ENCODE measurements around the gene JPH2. TPM values are rescaled to one million over a fixed set of nuclear protein-coding genes. Genes with fewer than 3 reads are reported as not detected.

The JPH2 gene
- total RNA-seq, 4 donors from 2014 or later, result 173 to 442 (median 242) TPM

DNA sequence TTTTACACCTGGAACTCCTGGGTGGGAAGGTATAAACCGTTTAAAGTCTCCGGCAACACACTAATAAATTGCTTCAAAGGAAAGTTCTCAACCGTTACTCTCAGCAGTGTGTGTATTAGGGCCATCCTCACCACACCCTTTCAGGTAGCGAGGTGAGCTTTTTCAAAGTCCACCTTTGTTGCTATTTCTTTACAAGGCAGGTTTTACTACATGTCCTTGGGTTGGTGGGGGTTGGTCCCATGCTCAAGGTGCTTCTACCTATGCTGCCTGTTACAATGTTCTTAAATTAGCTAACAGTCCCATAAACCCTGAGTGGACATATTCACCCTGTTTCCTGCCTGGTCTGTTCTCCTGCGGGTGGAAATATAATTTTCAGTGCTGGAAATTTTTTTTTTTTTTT, 36.7 kb upstream of the JPH2 start:
- Histone ChIP-seq H3K4me1 (peaks cover 0 to under 1% (median 0%) of the 10 kb centered on the region in 3 donors), H3K9me3 (no peaks in the 10 kb centered on the region), H3K4me3 (no peak overlapping the region), H3K36me3 (peaks cover 0 to 31% of the 10 kb centered on the region in 2 donors), H3K27me3 (no peaks in the 10 kb centered on the region), H3K27ac (no peak overlapping the region)
- WGBS, 2 donors (ENCODE audit: low coverage in 1 of 2), result 88% methylated on average over 5 of the region's 5 CpGs; no CpG with 5 or more reads in 1 of the 2 donors
- no peak for ATAC-seq
- TF ChIP-seq EP300 (IDR thresholded peaks at IDR 0.05) (no peak), POLR2AphosphoS5 (IDR thresholded peaks at IDR 0.05) (no peak), POLR2A (IDR thresholded peaks at IDR 0.05) (no peak), CTCF (IDR thresholded peaks at IDR 0.05) (no peak)

- no peak for ATAC-seq
- WGBS, 2 donors (ENCODE audit: low coverage in 1 of 2), result 69% methylated on average over 5 of the region's 7 CpGs; no CpG with 5 or more reads in 1 of the 2 donors
- no peak for TF ChIP-seq POLR2A (IDR thresholded peaks at IDR 0.05)
- TF ChIP-seq POLR2AphosphoS5 (IDR thresholded peaks at IDR 0.05), result no peak
- TF ChIP-seq EP300 (IDR thresholded peaks at IDR 0.05), result no peak
- TF ChIP-seq CTCF (IDR thresholded peaks at IDR 0.05), result no peak
- H3K9me3 ChIP-seq, result no peaks in the 10 kb centered on the region
- peaks cover 0 to 31% of the 10 kb centered on the region in 2 donors for H3K36me3 ChIP-seq
- no peak overlapping the region for H3K4me3 ChIP-seq
- H3K27me3 ChIP-seq, result no peaks in the 10 kb centered on the region
- H3K4me1 ChIP-seq, result peaks cover 0 to 10% (median 0%) of the 10 kb centered on the region in 3 donors
- no peak overlapping the region for H3K27ac ChIP-seq
Measured at GRCh38 chr20:44222633-44223368, 35.8 kb upstream of the JPH2 start.

DNA sequence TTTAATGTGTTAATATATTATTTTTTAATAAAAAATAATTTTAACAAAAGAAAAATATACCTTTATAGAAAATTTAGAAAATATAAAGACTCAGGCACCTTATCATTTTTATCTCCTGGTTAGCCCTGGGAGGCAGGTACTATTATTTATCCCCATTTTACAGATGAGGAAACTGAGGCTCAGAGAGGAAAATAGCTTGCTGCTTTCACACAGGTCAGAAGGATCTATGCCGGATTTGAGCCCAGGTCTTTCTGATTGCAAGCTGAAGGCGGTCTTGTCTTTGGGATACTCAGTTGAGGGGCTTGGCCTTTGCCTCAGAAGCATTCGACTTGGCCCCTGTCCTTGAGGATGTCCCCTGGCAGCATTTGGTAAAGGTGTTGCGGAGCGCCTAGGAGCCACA, 35.0 kb upstream of the JPH2 start:
- Histone ChIP-seq H3K27me3 (no peaks in the 10 kb centered on the region), H3K27ac (no peak overlapping the region), H3K4me1 (peaks cover 0 to 18% (median 0%) of the 10 kb centered on the region in 3 donors), H3K4me3 (no peak overlapping the region), H3K36me3 (peaks cover 0 to 31% of the 10 kb centered on the region in 2 donors), H3K9me3 (no peaks in the 10 kb centered on the region)
- no peak for TF ChIP-seq CTCF (IDR thresholded peaks at IDR 0.05)
- TF ChIP-seq POLR2A (IDR thresholded peaks at IDR 0.05), result no peak
- TF ChIP-seq POLR2AphosphoS5 (IDR thresholded peaks at IDR 0.05), result no peak
- no peak for TF ChIP-seq EP300 (IDR thresholded peaks at IDR 0.05)
- 97 to 100% methylated on average over 3 of the region's 5 CpGs for WGBS, 2 donors (ENCODE audit: low coverage in 1 of 2)
- ATAC-seq, result no peak

DNA sequence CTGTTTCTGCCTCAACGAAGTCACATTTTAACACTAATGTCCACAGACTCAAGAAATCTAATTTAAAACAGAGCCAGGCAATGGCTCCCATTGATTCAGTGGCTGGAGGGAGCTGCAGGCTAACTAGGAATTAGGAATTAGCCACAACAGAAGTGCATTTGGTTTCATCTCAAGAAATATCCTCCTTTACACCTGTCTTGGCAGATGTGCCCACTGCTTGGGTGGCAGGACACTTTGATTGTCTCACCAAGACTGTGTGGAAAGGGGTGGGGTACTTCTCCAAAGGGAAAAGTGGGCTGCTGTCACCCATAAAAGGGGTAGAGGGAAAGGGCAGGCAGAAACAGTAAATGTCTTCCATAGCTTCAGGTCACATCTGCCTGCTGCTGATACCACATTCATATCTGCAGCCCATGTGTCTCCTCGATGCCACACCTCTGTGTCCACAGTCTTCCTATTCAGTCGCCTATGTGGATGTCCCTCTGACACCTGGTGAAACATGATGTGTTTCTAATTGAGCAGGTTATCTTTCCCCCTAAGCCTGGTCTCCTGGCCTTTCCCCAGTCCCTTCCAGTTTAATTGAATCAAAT, 34.5 kb upstream of the JPH2 start:
- TF ChIP-seq POLR2A (IDR thresholded peaks at IDR 0.05), result no peak
- no peak for TF ChIP-seq POLR2AphosphoS5 (IDR thresholded peaks at IDR 0.05)
- TF ChIP-seq EP300 (IDR thresholded peaks at IDR 0.05), result no peak
- no peak for TF ChIP-seq CTCF (IDR thresholded peaks at IDR 0.05)
- 84% methylated on average over 3 of the region's 3 CpGs; no CpG with 5 or more reads in 1 of the 2 donors for WGBS, 2 donors (ENCODE audit: low coverage in 1 of 2)
- no peak for ATAC-seq

More for the DNA sequence above, 34.5 kb upstream of the JPH2 start:
- peaks cover 0 to 19% (median 0%) of the 10 kb centered on the region in 3 donors for H3K4me1 ChIP-seq
- H3K27ac ChIP-seq, result no peak overlapping the region
- no peaks in the 10 kb centered on the region for H3K27me3 ChIP-seq
- H3K36me3 ChIP-seq, result peaks cover 0 to 35% of the 10 kb centered on the region in 2 donors
- H3K4me3 ChIP-seq, result no peak overlapping the region
- no peaks in the 10 kb centered on the region for H3K9me3 ChIP-seq
